GM04503 (cell line): ENCODE data around the gene ELMOD2.

Experiments used
- DNase-seq: peaks from one replicate; pipeline ENCODE4 v3.0.0-alpha.2; 2012; ENCODE audit warnings: low read depth

ELMOD2 gene

DNA sequence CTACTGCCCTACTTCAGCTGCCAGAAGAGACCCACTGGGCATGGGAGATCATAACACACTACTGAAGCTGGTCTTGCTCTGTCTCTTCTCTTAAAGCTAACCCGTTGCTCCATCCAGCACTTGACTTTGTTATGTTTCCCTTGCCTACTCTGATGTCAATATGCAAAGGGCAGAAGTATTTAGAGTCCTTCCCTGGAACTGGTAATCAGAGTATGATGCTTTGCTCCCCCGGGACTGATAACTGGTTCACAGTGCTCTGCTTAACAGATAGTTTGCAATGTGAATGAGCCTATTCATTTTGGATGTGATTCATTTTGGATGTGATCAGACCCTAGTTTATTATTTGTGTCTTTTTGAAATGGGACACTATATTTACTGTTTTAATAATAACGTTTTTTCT lies 57.1 kb downstream of the ELMOD2 start:
- no peak for DNase-seq

- no peak for DNase-seq
Observed at GRCh38 chr4:140584439-140584838, 60.5 kb downstream of the ELMOD2 start.

DNA sequence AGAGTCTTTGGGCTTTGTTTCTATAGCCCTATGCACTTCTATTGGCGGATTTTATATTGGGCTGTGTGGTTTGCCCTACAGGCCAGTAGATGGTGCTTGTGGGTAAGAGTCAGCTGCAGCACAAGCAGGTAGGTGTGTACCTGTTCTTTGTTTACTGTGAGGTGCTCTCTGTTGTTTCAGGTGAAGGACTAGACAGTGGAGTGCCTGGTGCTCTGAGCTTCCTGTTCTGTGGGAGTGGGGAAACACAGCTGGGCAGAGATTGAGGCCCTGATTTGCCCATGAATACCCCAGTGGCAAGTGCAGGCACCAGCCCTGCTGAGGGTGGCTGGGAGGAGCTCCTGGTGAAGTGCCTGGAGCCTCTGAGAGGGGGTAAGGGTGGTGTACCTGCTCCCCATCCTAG lies 71.1 kb downstream of the ELMOD2 start:
- no peak for DNase-seq

DNA sequence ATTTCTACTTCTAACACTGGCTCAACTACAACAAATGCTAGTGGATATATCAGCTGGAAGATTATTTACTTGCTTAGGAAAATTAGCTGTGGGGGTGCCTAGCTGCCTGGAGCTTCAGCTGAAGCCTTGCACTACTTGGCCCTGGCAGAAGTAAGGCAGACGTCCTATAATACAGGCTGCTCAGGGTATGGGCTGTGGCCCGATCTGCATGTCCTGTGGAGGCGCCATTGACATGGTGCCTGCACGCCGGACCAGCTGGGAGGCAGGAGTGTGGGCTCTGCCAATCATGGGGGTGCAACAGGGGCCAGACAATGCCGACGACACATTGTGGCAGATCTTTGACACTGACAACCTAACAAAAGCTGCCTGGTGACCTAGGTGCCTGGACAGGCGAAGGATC lies 76.4 kb downstream of the ELMOD2 start:
- DNase-seq: no peak

DNA sequence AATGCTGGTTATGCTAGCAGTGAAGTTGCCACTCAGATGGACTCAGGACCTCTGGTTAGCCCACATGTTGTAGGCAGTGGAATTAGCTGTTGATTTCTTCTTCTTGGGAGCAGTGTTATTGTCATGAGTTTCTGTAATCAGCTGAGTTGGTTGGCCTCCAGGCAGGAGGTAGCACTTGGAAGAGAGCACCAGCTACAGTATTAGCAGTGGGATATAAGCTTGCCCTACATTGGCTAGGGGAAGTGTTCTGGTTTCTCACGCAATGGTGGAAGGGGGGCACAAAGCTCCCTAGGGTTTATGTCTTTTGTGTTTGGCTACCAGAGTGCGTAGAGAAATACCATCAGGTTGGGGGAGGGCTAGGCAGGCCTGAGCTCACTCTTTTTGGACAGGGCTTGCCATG lies 78.7 kb downstream of the ELMOD2 start:
- DNase-seq: no peak

DNA sequence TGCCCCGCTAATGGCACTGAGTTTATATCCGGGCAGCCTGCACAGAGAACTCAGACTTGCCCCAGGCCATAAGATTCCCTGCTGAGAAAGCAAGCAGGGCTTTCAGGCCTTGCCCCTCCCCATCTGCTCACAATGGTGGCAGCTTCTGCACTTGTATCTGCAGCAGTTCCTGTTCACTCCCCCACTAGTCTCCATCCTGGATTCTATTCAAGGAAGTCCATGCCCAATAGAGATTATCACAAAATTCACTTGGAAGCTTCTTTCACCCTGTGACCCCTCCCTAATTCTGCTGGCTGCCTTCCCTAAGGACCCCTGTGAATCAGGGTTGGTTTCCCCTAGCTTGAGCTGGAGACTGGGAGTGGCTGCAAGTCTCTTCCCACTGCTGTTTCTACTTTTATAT lies 79.3 kb downstream of the ELMOD2 start:
- no peak for DNase-seq
